MM.1S (cell line): ENCODE measurements around the gene FAHD2B.
"Not testable (repeated sequence)": the region's sequence is repeated elsewhere in the genome, so short reads cannot be mapped to it uniquely, and the experiment has no call there.

Experiments used
- EZH2 ChIP-seq: fragments of 300-600 bp; sonication (generic); optimal IDR thresholded peaks from 2 replicates; pipeline ENCODE3; 2017; ENCODE audit warnings: low read depth, mild to moderate bottlenecking, antibody characterized with exemption, low read length, mixed read lengths
- EZH2phosphoT487 ChIP-seq: fragments of 300-600 bp; sonication (generic); IDR thresholded peaks from 2 replicates; pipeline ENCODE4 v1.6.1; 2018; ENCODE audit warnings: antibody characterized with exemption, low read length
- TF ChIP-seq, protein P1 (sequence below): fragments of 300-600 bp; sonication (generic); IDR thresholded peaks from 2 replicates; pipeline ENCODE4 v1.5.1; 2016; ENCODE audit warnings: antibody characterized with exemption, low read length, mixed read lengths

DNA sequence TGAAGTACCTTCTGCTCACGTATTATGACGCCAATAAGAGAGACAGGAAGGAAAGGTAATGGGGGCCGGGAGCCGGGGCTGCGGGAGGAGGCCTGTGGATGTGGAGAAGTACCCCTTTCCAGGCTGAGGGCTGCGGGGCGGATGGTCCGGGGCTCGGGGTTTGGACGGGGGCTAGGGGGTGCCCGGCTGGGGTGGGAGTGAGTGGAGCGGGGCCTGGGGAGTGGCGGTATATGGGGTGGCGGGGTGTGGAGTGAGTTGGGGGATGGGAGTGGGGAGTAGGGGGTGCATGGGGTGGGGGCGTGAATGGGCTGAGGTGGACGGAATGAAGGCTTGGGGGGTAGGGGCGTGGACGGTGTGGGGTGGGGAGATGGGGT is 19.2 kb upstream of the FAHD2B start:
- TF ChIP-seq, protein P1, sequence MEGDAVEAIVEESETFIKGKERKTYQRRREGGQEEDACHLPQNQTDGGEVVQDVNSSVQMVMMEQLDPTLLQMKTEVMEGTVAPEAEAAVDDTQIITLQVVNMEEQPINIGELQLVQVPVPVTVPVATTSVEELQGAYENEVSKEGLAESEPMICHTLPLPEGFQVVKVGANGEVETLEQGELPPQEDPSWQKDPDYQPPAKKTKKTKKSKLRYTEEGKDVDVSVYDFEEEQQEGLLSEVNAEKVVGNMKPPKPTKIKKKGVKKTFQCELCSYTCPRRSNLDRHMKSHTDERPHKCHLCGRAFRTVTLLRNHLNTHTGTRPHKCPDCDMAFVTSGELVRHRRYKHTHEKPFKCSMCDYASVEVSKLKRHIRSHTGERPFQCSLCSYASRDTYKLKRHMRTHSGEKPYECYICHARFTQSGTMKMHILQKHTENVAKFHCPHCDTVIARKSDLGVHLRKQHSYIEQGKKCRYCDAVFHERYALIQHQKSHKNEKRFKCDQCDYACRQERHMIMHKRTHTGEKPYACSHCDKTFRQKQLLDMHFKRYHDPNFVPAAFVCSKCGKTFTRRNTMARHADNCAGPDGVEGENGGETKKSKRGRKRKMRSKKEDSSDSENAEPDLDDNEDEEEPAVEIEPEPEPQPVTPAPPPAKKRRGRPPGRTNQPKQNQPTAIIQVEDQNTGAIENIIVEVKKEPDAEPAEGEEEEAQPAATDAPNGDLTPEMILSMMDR = not testable (repeated sequence)
- TF ChIP-seq EZH2phosphoT487, EZH2: not testable (repeated sequence)
